Kidney (tissue), 14 donors: ENCODE measurements around the gene SLC1A2. TPM values are rescaled to one million over a fixed set of nuclear protein-coding genes. Genes with fewer than 3 reads are reported as not detected.
A peak's percentile ranks its signal among the peaks of the same experiment; 100 is the strongest.

Experiments
- DNase-seq, 5 donors: peaks; one replicate each; pipeline ENCODE4 v3.0.0-alpha.2; 2013 to 2020
- FAIRE-seq: peaks from 2 replicates; lab custom pipeline; 2012; peaks lifted over from hg19 to GRCh38; lab: Jason Lieb, UNC
- H3K27ac ChIP-seq, 2 donors: one replicate each; pipeline ENCODE4 v1.7.0; 2013; ENCODE audit warnings: low read depth in 2 of 2, low read length in 2 of 2, inconsistent platforms in 1 of 2
- H3K27me3 ChIP-seq: one replicate; pipeline ENCODE4 v1.7.1; 2013; ENCODE audit warnings: low read length, inconsistent platforms; ENCODE audit not compliant: control insufficient read depth, insufficient read depth
- H3K36me3 ChIP-seq, 3 donors: one replicate each; pipeline versions ENCODE4 v1.7.0 to v1.7.1; 2013; ENCODE audit warnings: low read length in 3 of 3, control low read depth in 1 of 3, inconsistent platforms in 1 of 3; ENCODE audit not compliant: insufficient read depth in 3 of 3, control insufficient read depth in 2 of 3
- H3K4me1 ChIP-seq, 3 donors: one replicate each; pipeline versions ENCODE4 v1.7.0 to v1.7.1; 2013; ENCODE audit warnings: low read length in 3 of 3, inconsistent platforms in 1 of 3, low read depth in 1 of 3; ENCODE audit not compliant: control insufficient read depth in 2 of 3, insufficient read depth in 2 of 3
- H3K4me3 ChIP-seq, 3 donors: one replicate each; pipeline versions ENCODE4 v1.7.0 to v1.8.1; 2013; ENCODE audit warnings: low read length in 3 of 3, control low read depth in 1 of 3, inconsistent platforms in 1 of 3
- H3K9ac ChIP-seq, 3 donors: one replicate each; pipeline versions ENCODE4 v1.7.0 to v1.7.1; 2013; ENCODE audit warnings: low read length in 3 of 3, control low read depth in 1 of 3, inconsistent platforms in 1 of 3
- H3K9me3 ChIP-seq, 3 donors: one replicate each; pipeline versions ENCODE4 v1.7.0 to v1.7.1; 2013; ENCODE audit warnings: low read length in 3 of 3, control low read depth in 1 of 3, inconsistent platforms in 1 of 3; ENCODE audit not compliant: control insufficient read depth in 2 of 3, insufficient read depth in 1 of 3
- intact Hi-C: fragments of 100-400 bp; cut with DNase I; formaldehyde crosslinking; loops from one replicate; pipeline ENCODE4 v1.11.1; 2022
- polyA plus RNA-seq: library from polyadenylated mRNA; stranded (reverse); fragments of 350-450 nt; fragmentation: Illumina TruSeq; extraction: RNeasy Lipid Tissue Mini Kit (QIAGEN cat#74804); gene quantifications from one replicate; pipeline ENCODE4 v1.2.3, GENCODE V29; 2014; ENCODE audit warnings: low read depth, low replicate concordance; ENCODE audit not compliant: insufficient read depth
- total RNA-seq: library from RNA; stranded (reverse); fragmentation: NEBNext Ultra II Directional; extraction: Animal tissue kit (Norgen Biotek cat#: 25700); gene quantifications from one replicate; pipeline ENCODE4 v1.2.1, GENCODE V29; 2021
- TF ChIP-seq, protein P1 (sequence below): IDR thresholded peaks from 3 replicates; pipeline ENCODE4 v1.5.1; 2012; ENCODE audit warnings: mild to moderate bottlenecking, moderate library complexity, borderline replicate concordance; ENCODE audit not compliant: insufficient read depth; ENCODE audit errors: extremely low read depth
- donor health status: control.
- donor health status: control.
- donor health status: control.
- donor health status: control.
- donor health status: control.
- donor health status: DM: yes; HTN: yes; CAD: no.
- donor health status: Normal renal cell carcinoma (clear cell type).

Gene SLC1A2
- total and polyA plus RNA-seq, 2 donors from 2014 or later, result 0.11 to 0.28 TPM

DNA sequence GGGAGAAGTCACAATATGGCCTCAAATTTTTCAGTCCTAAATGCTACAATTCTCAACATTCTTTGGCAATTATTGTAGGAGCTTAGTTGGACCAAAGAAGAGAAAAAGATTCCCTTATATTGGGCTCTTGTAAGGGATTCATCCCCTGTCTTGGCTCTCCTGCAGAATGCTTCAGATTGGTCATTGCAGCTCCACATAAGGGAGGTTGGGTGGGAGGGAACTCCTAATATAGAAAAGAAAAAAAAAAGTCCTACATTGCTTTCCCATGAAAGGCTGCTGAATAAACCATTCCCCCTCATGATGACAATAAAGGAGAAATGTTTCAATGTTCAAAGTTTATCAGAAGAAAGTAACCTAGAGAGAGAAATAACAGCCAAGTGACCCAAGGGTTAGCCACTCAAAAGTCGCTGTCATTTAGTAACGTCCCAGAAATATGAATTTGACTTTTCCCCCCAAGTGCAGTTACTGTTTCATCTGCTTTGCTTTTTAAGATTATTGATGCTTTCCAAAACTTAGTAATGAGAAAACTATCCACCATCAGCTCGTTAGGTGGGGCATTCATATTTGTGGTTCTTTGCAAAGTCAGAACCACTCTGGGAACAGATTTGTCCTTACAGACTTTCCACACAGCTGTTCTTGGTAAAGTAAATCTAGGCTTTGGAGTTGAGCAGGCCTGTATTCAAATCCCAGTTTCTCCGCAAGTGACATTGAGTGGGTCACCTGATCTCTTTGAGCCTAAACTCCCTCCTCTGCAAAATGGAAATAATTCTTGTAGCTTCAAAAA lies 5.0 kb upstream of the SLC1A2 start:
- Histone ChIP-seq H3K27me3 (peaks cover 16% of the 10 kb centered on the region), H3K36me3 (no peaks in the 10 kb centered on the region), H3K27ac (no peak overlapping the region), H3K9me3 (no peaks in the 10 kb centered on the region), H3K9ac (no peak overlapping the region), H3K4me3 (no peak overlapping the region), H3K4me1 (peaks cover 0 to 4% (median 3%) of the 10 kb centered on the region in 3 donors)
- FAIRE-seq (no peak), DNase-seq (no peak)
- TF ChIP-seq, protein P1, sequence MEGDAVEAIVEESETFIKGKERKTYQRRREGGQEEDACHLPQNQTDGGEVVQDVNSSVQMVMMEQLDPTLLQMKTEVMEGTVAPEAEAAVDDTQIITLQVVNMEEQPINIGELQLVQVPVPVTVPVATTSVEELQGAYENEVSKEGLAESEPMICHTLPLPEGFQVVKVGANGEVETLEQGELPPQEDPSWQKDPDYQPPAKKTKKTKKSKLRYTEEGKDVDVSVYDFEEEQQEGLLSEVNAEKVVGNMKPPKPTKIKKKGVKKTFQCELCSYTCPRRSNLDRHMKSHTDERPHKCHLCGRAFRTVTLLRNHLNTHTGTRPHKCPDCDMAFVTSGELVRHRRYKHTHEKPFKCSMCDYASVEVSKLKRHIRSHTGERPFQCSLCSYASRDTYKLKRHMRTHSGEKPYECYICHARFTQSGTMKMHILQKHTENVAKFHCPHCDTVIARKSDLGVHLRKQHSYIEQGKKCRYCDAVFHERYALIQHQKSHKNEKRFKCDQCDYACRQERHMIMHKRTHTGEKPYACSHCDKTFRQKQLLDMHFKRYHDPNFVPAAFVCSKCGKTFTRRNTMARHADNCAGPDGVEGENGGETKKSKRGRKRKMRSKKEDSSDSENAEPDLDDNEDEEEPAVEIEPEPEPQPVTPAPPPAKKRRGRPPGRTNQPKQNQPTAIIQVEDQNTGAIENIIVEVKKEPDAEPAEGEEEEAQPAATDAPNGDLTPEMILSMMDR, result no peak
- intact Hi-C loops, result no loop called here

DNA sequence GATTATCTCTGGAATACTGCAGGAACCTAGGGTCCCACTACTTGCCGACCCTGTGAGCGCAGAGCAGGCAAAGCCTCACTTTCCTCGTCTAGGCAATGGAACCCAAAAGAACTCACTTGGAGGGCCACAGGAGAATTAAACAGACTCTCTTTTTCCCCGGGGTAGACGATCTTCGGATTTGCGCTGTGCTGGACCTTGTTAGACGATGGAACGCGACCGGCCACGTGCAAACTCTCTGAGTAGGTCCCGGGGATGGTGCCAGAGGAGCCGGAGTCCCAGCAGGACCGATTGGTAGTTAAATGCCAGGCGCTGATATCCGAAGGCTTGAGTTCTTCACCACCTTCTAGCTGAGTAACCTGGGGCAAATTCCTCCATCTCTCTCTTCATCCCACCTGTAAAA lies 1.0 kb upstream of the SLC1A2 start:
- DNase-seq (peak in 2 of 5 donors; percentile 11 to 27), FAIRE-seq (no peak)
- Histone ChIP-seq H3K36me3 (no peaks in the 10 kb centered on the region), H3K9me3 (no peaks in the 10 kb centered on the region), H3K27me3 (peaks cover 29% of the 10 kb centered on the region), H3K9ac (no peak overlapping the region), H3K4me3 (peak overlapping the region in 1 of 3 donors; percentile 32), H3K27ac (no peak overlapping the region), H3K4me1 (peaks cover 0 to 3% (median 0%) of the 10 kb centered on the region in 3 donors)
- TF ChIP-seq, protein P1, result no peak
- intact Hi-C loops, result no loop called here

DNA sequence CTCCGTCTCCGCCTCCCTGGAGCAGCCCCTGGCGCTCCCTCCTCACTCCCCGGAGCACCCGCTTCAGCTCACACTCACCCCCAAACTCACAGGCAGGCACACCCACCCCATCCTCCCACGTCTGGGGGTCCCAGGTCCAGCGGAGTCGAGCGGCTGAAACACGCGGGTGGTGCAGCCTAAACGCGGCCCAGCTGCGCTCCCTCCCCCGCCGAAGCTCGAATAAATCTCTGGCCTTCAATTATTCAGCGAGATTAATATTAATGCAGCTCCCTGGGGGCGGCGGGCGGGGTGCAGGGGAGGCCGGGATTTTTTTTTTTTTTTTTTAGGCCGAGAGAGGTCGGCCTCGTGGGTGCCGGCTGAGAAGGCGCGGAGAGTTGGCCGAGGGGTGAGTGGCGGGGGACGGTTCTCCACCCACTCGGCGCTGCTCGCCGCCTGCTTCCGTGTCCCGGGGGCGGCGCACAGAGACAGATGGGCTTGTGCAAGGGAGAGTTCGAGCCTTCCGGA lies 524 bp upstream of the SLC1A2 start:
- Histone ChIP-seq H3K4me1 (peaks cover 0 to 3% (median 0%) of the 10 kb centered on the region in 3 donors), H3K9ac (no peak overlapping the region), H3K36me3 (no peaks in the 10 kb centered on the region), H3K27me3 (peaks cover 29% of the 10 kb centered on the region), H3K9me3 (no peaks in the 10 kb centered on the region), H3K4me3 (peak overlapping the region in 1 of 3 donors; percentile 32), H3K27ac (no peak overlapping the region)
- DNase-seq (peak in 4 of 5 donors; percentile 13 to 69 (median 48)), FAIRE-seq (no peak)
- intact Hi-C loops, result no loop called here
- TF ChIP-seq, protein P1, result no peak
